ENCODE data around the gene ESF1.

DNA sequence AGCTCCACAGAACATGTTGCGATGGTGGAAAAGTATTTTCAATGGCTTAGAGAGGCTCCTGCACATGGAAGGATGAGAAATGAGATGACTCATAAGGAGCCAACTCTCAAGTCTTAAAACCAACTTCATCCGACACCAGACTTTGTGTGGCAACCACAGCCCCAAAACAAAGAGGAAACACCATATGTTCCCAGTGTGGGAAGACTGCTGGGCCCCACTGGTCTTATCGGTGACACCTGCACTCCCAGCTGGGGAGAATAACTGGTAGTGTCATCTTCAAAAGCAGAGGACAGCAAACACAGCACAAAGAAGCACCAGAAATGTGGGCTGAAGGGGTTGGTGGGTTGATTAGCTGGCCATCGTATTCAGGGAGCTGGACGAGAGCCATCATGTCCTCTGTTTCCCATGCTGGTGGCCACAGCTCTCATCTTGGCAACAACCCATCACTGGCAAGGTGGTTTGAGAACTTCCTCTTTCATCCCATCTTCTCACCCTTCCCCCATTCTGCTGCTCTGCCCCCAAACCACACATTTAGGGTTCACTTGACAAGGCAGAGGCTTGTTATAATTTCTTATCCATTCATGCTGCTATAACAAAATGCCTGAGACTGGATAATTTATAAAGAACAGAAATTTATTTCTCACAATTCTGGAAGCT is 100.0 kb downstream of the ESF1 start:
- TF ChIP-seq, protein P1, sequence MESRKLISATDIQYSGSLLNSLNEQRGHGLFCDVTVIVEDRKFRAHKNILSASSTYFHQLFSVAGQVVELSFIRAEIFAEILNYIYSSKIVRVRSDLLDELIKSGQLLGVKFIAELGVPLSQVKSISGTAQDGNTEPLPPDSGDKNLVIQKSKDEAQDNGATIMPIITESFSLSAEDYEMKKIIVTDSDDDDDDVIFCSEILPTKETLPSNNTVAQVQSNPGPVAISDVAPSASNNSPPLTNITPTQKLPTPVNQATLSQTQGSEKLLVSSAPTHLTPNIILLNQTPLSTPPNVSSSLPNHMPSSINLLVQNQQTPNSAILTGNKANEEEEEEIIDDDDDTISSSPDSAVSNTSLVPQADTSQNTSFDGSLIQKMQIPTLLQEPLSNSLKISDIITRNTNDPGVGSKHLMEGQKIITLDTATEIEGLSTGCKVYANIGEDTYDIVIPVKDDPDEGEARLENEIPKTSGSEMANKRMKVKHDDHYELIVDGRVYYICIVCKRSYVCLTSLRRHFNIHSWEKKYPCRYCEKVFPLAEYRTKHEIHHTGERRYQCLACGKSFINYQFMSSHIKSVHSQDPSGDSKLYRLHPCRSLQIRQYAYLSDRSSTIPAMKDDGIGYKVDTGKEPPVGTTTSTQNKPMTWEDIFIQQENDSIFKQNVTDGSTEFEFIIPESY (IDR thresholded peaks at IDR 0.05): no peak
- TF ChIP-seq, protein P2, sequence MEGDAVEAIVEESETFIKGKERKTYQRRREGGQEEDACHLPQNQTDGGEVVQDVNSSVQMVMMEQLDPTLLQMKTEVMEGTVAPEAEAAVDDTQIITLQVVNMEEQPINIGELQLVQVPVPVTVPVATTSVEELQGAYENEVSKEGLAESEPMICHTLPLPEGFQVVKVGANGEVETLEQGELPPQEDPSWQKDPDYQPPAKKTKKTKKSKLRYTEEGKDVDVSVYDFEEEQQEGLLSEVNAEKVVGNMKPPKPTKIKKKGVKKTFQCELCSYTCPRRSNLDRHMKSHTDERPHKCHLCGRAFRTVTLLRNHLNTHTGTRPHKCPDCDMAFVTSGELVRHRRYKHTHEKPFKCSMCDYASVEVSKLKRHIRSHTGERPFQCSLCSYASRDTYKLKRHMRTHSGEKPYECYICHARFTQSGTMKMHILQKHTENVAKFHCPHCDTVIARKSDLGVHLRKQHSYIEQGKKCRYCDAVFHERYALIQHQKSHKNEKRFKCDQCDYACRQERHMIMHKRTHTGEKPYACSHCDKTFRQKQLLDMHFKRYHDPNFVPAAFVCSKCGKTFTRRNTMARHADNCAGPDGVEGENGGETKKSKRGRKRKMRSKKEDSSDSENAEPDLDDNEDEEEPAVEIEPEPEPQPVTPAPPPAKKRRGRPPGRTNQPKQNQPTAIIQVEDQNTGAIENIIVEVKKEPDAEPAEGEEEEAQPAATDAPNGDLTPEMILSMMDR (IDR thresholded peaks at IDR 0.05; ENCODE audit: low read depth, low read length, missing input control): no peak
- TF ChIP-seq RXRA (IDR thresholded peaks at IDR 0.05) (no peak), RAD21 (IDR thresholded peaks at IDR 0.05) (no peak), JUND (IDR thresholded peaks at IDR 0.05) (no peak), SP1 (IDR thresholded peaks at IDR 0.05) (no peak), TAF1 (conservative IDR thresholded peaks at IDR 0.05) (no peak), EGR1 (IDR thresholded peaks at IDR 0.05; ENCODE audit: low read depth in 2 of 2) (no peak), GABPA (IDR thresholded peaks at IDR 0.05 in 1 of 2, conservative IDR thresholded peaks at IDR 0.05 in 1 of 2) (no peak)
- TF ChIP-seq, protein P3, sequence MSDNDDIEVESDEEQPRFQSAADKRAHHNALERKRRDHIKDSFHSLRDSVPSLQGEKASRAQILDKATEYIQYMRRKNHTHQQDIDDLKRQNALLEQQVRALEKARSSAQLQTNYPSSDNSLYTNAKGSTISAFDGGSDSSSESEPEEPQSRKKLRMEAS (IDR thresholded peaks at IDR 0.05): no peak
- TF ChIP-seq, protein P4, sequence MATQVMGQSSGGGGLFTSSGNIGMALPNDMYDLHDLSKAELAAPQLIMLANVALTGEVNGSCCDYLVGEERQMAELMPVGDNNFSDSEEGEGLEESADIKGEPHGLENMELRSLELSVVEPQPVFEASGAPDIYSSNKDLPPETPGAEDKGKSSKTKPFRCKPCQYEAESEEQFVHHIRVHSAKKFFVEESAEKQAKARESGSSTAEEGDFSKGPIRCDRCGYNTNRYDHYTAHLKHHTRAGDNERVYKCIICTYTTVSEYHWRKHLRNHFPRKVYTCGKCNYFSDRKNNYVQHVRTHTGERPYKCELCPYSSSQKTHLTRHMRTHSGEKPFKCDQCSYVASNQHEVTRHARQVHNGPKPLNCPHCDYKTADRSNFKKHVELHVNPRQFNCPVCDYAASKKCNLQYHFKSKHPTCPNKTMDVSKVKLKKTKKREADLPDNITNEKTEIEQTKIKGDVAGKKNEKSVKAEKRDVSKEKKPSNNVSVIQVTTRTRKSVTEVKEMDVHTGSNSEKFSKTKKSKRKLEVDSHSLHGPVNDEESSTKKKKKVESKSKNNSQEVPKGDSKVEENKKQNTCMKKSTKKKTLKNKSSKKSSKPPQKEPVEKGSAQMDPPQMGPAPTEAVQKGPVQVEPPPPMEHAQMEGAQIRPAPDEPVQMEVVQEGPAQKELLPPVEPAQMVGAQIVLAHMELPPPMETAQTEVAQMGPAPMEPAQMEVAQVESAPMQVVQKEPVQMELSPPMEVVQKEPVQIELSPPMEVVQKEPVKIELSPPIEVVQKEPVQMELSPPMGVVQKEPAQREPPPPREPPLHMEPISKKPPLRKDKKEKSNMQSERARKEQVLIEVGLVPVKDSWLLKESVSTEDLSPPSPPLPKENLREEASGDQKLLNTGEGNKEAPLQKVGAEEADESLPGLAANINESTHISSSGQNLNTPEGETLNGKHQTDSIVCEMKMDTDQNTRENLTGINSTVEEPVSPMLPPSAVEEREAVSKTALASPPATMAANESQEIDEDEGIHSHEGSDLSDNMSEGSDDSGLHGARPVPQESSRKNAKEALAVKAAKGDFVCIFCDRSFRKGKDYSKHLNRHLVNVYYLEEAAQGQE (IDR thresholded peaks at IDR 0.05): no peak
- TF ChIP-seq, protein P5, sequence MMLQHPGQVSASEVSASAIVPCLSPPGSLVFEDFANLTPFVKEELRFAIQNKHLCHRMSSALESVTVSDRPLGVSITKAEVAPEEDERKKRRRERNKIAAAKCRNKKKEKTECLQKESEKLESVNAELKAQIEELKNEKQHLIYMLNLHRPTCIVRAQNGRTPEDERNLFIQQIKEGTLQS (IDR thresholded peaks at IDR 0.05): no peak

Measured in liver (tissue), 3 donors.